HTR-8/SVneo (cell line): ENCODE data around the gene RSPO3.
"Not testable (repeated sequence)": the region's sequence is repeated elsewhere in the genome, so short reads cannot be mapped to it uniquely, and the experiment has no call there.

Experiments used
- DNase-seq: peaks from one replicate; pipeline ENCODE4 v3.0.0; 2011; ENCODE audit warnings: low spot score, mixed read lengths; ENCODE audit not compliant: insufficient read length
- FAIRE-seq: peaks from 2 replicates; lab custom pipeline; 2011; peaks lifted over from hg19 to GRCh38; lab: Jason Lieb, UNC

The RSPO3 gene

GRCh38 chr6:127198549-127198948 lies 80.1 kb downstream of the RSPO3 start:
- DNase-seq = no peak
- no peak for FAIRE-seq

GRCh38 chr6:127199470-127199869 lies 81.0 kb downstream of the RSPO3 start:
- no peak for FAIRE-seq

GRCh38 chr6:127200114-127200513 lies 81.6 kb downstream of the RSPO3 start:
- FAIRE-seq (no peak), DNase-seq (no peak)

More at GRCh38 chr6:127199470-127199869, 81.0 kb downstream of the RSPO3 start:
- no peak for DNase-seq

GRCh38 chr6:127201321-127201720 lies 82.8 kb downstream of the RSPO3 start:
- no peak for DNase-seq
- FAIRE-seq = no peak

- FAIRE-seq (no peak), DNase-seq (no peak)
These were observed 84.2 kb downstream of the RSPO3 start for GRCh38 chr6:127202676-127203075.

- DNase-seq (no peak), FAIRE-seq (no peak)
These were observed 85.8 kb downstream of the RSPO3 start for GRCh38 chr6:127204281-127204680.

GRCh38 chr6:127205036-127205435 lies 86.6 kb downstream of the RSPO3 start:
- DNase-seq (no peak), FAIRE-seq (no peak)

- FAIRE-seq = no peak
- peak; percentile 4 for DNase-seq
These were observed 88.1 kb downstream of the RSPO3 start for GRCh38 chr6:127206531-127207095.

- no peak for FAIRE-seq
- peak; percentile 10 for DNase-seq
These were observed 89.2 kb downstream of the RSPO3 start for GRCh38 chr6:127207591-127208120.

- DNase-seq (no peak), FAIRE-seq (no peak)
These were observed 92.3 kb downstream of the RSPO3 start for GRCh38 chr6:127210725-127211124.

GRCh38 chr6:127212376-127212775 lies 93.9 kb downstream of the RSPO3 start:
- no peak for DNase-seq
- no peak for FAIRE-seq

GRCh38 chr6:127214032-127214431 lies 95.6 kb downstream of the RSPO3 start:
- not testable (repeated sequence) for FAIRE-seq

GRCh38 chr6:127214531-127214930 lies 96.1 kb downstream of the RSPO3 start:
- not testable (repeated sequence) for FAIRE-seq, DNase-seq

More at GRCh38 chr6:127214032-127214431, 95.6 kb downstream of the RSPO3 start:
- not testable (repeated sequence) for DNase-seq

GRCh38 chr6:127215931-127216330 lies 97.5 kb downstream of the RSPO3 start:
- DNase-seq = no peak
- no peak for FAIRE-seq

GRCh38 chr6:127216810-127217789 lies 98.6 kb downstream of the RSPO3 start:
- DNase-seq (no peak), FAIRE-seq (no peak)

GRCh38 chr6:127219869-127220268 lies 101.4 kb downstream of the RSPO3 start:
- FAIRE-seq (no peak), DNase-seq (no peak)

GRCh38 chr6:127221201-127221600 lies 102.7 kb downstream of the RSPO3 start:
- FAIRE-seq (no peak), DNase-seq (no peak)

- FAIRE-seq (no peak), DNase-seq (no peak)
These were observed 103.9 kb downstream of the RSPO3 start for GRCh38 chr6:127222418-127222817.

GRCh38 chr6:127225497-127225896 lies 107.0 kb downstream of the RSPO3 start:
- no peak for FAIRE-seq
- no peak for DNase-seq

- not testable (repeated sequence) for DNase-seq, FAIRE-seq
These were observed 115.3 kb downstream of the RSPO3 start for GRCh38 chr6:127233819-127234218.

- DNase-seq (no peak), FAIRE-seq (no peak)
These were observed 125.0 kb downstream of the RSPO3 start for GRCh38 chr6:127243501-127243900.
